HG03457 (cell line): ENCODE data around the gene CDR2L.
"Not testable (repeated sequence)": the region's sequence is repeated elsewhere in the genome, so short reads cannot be mapped to it uniquely, and the experiment has no call there.

Experiments used
- ATAC-seq: cut with Tn5 transposase; IDR thresholded peaks from one replicate; pipeline ENCODE4 v1.9.1; 2021; ENCODE audit warnings: moderate number of reproducible peaks; ENCODE audit not compliant: unreplicated experiment

Gene CDR2L

GRCh38 chr17:74979408-74980146 is 7.9 kb upstream of the CDR2L start:
- ATAC-seq = no peak

- ATAC-seq = no peak
Observed at GRCh38 chr17:74981318-74981978, 6.0 kb upstream of the CDR2L start.

GRCh38 chr17:74981979-74982662 is 5.3 kb upstream of the CDR2L start:
- ATAC-seq = no peak

- not testable (repeated sequence) for ATAC-seq
Observed at GRCh38 chr17:74982663-74983313, 4.6 kb upstream of the CDR2L start.

- ATAC-seq = no peak
Observed at GRCh38 chr17:74986206-74986576, 1.2 kb upstream of the CDR2L start.

GRCh38 chr17:74987909-74988711 is 678 bp downstream of the CDR2L start:
- ATAC-seq = no peak

GRCh38 chr17:74990581-74991105 is 3.2 kb downstream of the CDR2L start:
- no peak for ATAC-seq

GRCh38 chr17:74992223-74992622 is 4.8 kb downstream of the CDR2L start:
- no peak for ATAC-seq

GRCh38 chr17:74994440-74994839 is 7.0 kb downstream of the CDR2L start:
- ATAC-seq = no peak

GRCh38 chr17:74995847-74996246 is 8.4 kb downstream of the CDR2L start:
- ATAC-seq = no peak

- ATAC-seq = no peak
Observed at GRCh38 chr17:74998783-74999182, 11.4 kb downstream of the CDR2L start.

- no peak for ATAC-seq
Observed at GRCh38 chr17:74999523-74999922, 12.1 kb downstream of the CDR2L start.

GRCh38 chr17:75001915-75002843 is 14.7 kb downstream of the CDR2L start:
- no peak for ATAC-seq

- ATAC-seq = no peak
Observed at GRCh38 chr17:75003070-75003956, 15.9 kb downstream of the CDR2L start.

- ATAC-seq = no peak
Observed at GRCh38 chr17:75003957-75004355, 16.5 kb downstream of the CDR2L start.

GRCh38 chr17:75004371-75004770 is 16.9 kb downstream of the CDR2L start:
- ATAC-seq = no peak

GRCh38 chr17:75005291-75005690 is 17.9 kb downstream of the CDR2L start:
- no peak for ATAC-seq

- ATAC-seq = not testable (repeated sequence)
Observed at GRCh38 chr17:75006084-75006483, 18.7 kb downstream of the CDR2L start.
